GM18909 (cell line): ENCODE results near the gene TICAM1.
"Not testable (repeated sequence)": the region's sequence is repeated elsewhere in the genome, so short reads cannot be mapped to it uniquely, and the experiment has no call there.

Source experiments
- ATAC-seq: cut with Tn5 transposase; IDR thresholded peaks from one replicate; pipeline ENCODE4 v1.9.1; 2021; ENCODE audit warnings: mild to moderate bottlenecking; ENCODE audit not compliant: unreplicated experiment, poor library complexity

Gene TICAM1

GRCh38 chr19:4807188-4807587 lies 24.3 kb downstream of the TICAM1 start:
- ATAC-seq = no peak

GRCh38 chr19:4806384-4806783 lies 25.1 kb downstream of the TICAM1 start:
- ATAC-seq = no peak

- not testable (repeated sequence) for ATAC-seq
Observed at GRCh38 chr19:4805140-4805539, 26.4 kb downstream of the TICAM1 start.

- ATAC-seq = no peak
Observed at GRCh38 chr19:4803736-4804695, 27.5 kb downstream of the TICAM1 start.

DNA sequence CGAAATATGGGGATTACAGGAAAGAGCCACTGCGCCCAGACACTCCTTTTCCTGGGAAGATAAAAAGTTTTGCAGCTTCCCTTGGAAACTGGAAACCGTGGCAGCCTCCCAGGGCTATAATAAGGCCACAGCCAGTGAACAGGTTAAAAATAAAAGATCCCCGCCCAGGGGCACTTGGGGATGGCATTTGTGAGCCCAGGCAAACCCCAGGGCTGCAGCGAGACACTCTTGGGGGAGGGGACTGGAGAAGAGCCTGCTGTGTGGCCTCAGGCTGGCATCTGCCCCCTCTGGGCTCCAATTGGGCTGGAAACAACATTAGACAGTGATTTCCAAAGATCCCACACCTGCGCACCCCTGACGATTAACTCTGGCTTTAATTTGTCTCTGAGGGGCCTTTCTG lies 28.8 kb downstream of the TICAM1 start:
- ATAC-seq = no peak

GRCh38 chr19:4801085-4801619 lies 30.4 kb downstream of the TICAM1 start:
- no peak for ATAC-seq

GRCh38 chr19:4800591-4801081 lies 30.9 kb downstream of the TICAM1 start:
- no peak for ATAC-seq

GRCh38 chr19:4795400-4795799 lies 36.1 kb downstream of the TICAM1 start:
- no peak for ATAC-seq

- ATAC-seq = no peak
Observed at GRCh38 chr19:4794971-4795370, 36.5 kb downstream of the TICAM1 start.

DNA sequence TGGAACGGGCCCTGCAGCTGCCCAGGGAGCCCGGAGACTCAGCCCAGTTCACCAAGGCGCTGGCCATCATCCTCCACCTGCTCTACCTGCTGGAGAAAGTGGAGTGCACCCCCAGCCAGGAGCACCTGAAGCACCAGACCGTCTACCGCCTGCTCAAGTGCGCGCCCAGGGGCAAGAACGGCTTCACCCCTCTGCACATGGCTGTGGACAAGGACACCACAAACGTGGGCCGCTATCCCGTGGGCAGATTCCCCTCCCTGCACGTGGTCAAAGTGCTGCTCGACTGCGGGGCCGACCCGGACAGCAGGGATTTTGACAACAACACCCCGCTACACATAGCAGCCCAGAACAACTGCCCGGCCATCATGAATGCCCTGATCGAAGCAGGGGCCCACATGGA lies 38.2 kb downstream of the TICAM1 start:
- ATAC-seq = not testable (repeated sequence)

GRCh38 chr19:4792866-4793195 lies 38.7 kb downstream of the TICAM1 start:
- not testable (repeated sequence) for ATAC-seq

GRCh38 chr19:4792019-4792865 lies 39.3 kb downstream of the TICAM1 start:
- ATAC-seq = not testable (repeated sequence)

- ATAC-seq = peak; percentile 91
Observed at GRCh38 chr19:4791183-4792018, 40.1 kb downstream of the TICAM1 start, which contains the start of gene FEM1A. FEM1A (plus strand) TSS chr19:4791734; CDS start chr19:4791855, 121 bp downstream.

DNA sequence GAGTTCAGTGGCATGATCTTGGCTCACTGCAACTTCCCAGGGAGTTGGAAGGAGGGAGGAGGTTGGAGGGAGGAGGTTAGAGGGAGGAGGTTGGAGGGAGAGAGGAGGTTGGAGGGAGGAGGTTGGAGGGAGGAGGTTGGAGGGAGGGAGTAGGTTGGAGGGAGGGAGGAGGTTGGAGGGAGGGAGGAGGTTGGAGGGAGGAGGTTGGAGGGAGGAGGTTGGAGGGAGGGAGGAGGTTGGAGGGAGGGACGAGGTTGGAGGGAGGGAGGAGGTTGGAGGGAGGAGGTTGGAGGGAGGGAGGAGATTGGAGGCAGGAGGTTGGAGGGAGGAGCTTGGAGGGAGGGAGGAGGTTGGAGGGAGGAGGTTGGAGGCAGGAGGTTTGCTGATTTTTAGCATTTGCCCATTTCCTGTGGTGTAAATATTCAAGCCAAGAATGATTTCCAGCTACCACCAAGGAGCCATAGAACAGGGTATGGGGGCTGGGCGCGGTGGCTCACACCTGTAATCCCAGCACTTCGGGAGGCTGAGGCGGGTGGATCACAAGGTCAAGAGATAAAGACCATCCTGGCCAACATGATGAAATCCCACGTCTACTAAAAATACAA lies 45.0 kb downstream of the TICAM1 start:
- ATAC-seq = not testable (repeated sequence)

DNA sequence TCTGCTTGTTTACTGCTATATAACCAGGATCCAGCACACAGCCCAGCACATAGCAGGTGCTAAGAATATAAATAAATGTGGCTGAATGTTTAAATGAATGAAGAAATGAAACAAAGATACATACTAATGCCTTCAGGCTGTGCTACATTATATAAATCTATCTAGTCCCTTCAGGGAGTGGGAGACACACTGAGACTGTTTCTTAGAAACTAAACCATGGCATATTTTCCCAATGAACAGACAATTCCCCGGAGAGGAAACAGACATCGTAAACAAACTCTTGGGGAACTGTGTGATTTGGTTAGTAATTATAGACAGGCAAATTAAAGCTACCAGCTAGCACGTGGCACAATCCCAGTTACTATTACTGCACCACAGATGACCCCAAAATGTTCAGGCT lies 49.7 kb downstream of the TICAM1 start:
- ATAC-seq = no peak

- ATAC-seq = no peak
Observed at GRCh38 chr19:4780860-4781259, 50.7 kb downstream of the TICAM1 start.

DNA sequence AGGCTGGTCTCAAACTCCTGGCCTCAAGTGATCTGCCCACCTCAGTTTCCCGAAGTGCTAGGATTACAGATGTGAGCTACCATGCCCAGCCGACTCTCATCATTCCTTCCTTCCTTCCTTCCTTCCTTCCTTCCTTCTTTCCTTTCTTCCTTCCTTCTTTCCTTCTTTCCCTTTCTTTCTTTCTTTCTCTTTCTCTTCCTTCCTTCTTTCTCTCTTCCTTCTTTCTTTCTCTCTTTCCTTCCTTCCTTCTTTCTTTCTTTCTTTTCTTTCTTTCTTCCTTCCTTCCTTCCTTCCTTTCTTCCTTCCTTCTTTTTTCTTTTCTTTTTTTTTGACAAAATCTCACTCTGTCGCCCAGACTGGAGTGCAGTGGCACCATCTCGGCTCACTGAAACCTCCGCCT lies 53.4 kb downstream of the TICAM1 start:
- ATAC-seq = not testable (repeated sequence)

- ATAC-seq = no peak
Observed at GRCh38 chr19:4776436-4777211, 54.9 kb downstream of the TICAM1 start.
